GM11168 (cell line): ENCODE data around the gene CFAP157.

Experiments
- in situ Hi-C: fragments of 300-500 bp; cut with MboI; formaldehyde crosslinking; loops from one replicate; pipeline ENCODE4 v1.12.0; 2022; ENCODE audit warnings: low sequenced_read_pairs; ENCODE audit not compliant: unreplicated experiment

Gene CFAP157

DNA sequence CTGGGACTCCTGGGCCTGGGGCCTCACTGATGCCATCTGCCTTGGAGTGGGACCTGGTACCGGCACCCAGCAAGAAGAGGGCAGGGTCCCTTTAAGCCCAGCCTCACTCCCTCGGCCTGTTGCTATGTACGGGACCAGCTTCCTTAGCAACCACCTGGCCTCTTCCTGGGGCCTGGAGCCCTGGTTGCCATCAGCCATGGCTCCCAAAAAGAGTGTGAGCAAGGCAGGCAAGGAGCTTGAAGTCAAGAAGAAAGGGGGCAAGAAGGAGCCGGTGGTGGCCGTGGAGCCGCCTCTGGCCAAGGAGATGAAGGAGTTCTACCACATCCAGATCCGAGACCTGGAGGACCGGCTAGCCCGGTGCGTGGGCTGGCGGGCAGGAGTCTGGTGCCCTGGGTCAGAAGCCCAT is at the start of gene CFAP157:
Gene CFAP157, plus strand, starts transcription at position 153 of the 406 bp plus-strand sequence. Its CDS starts 44 bp downstream, at position 197.
- in situ Hi-C loops = no loop called here

GRCh38 chr9:127658428-127658827 is 48.4 kb upstream of the CFAP157 start:
- in situ Hi-C loops = no loop called here

- in situ Hi-C loops = no loop called here
Observed at GRCh38 chr9:127660886-127661741, 45.7 kb upstream of the CFAP157 start.

GRCh38 chr9:127662617-127663016 is 44.2 kb upstream of the CFAP157 start:
- in situ Hi-C loops = no loop called here

DNA sequence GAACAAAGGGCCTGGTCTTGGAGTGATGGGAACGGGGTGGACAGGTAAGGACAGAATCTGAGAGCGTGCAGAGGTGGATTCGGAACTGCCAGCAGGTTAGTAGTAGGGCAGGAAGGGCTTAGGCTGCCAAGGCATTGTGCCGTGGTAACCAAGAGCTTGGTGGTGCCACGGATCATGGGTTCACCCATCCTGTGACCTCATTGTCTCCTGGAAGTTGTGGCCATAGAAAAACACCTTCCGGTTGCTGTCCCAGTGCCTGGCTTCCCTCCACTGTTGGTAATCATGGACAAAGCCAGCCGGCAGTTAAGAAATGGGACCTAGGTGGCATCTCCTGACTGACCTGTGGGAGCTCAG is 42.5 kb upstream of the CFAP157 start:
- in situ Hi-C loops = no loop called here

DNA sequence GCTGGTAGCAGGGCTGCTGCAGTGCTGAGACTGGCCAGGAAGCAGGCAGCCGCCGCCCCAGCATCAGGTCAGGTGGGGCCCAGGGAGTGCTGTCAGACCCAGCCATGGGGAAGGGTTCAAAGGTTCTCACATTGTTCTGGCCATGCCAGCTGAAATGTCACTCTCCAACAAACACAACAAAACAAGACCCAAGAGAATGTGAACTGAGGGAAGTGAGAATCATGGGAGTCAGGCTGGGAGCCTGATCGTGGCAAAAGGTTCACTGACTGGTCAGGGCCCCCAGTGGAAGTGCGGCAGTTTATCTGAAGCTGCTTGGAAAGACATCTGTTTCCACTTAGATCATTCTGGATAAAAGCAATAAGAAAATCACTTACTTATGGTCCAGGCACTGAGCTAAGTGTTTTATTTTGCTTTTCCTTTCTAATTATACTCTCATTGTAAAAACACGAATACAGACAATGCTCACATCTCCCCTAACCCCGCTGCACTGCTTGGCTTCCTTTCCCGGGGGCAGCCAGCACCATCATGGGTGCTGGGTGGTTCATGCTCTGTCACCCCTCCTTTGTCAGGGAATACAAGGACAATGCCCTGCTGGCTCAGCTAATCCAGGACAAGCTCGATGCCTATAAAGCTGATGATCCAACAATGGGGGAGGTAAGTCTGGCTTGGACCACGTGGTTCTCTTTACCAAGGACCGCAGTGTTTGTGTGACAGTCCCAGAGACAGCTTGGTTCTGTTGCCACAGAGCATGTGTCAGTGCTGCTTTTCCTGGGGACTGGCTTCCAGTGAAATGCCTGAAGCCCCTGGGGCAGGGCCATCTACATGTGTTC is 41.9 kb upstream of the CFAP157 start:
- in situ Hi-C loops = no loop called here

DNA sequence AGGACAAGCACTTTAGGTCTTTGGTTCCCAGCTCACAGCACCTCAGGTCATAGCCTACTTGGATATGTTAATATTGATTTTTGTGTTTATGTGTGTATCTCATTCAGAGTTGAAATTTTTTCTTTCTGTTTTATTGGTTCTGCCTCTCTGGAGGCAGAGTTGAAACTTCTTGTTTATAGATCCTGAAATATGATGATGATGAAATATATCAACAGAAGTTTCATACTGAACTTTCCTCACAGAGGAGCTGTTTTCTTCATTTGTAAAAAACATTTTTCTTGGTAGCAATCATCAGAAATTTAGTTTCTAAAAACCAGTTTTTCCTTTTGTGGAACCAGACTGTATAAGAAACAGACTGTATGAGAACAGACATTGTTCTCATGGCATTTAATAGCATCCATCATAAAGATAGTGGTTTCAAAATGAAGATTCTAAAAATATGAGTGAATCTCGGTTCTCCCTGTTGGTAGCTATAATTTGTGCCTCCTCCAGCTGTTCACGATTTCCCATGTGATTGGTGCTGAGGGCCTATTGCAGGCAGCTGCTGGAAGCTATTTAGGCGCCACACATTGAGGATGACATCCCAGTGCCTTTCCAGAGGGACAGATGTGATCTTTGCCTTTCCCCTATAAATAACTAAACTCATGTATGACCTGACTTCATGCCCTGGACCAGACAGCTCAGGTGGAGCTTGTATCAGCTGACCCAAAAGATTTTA is 39.5 kb upstream of the CFAP157 start:
- in situ Hi-C loops = no loop called here

GRCh38 chr9:127667906-127668305 is 38.9 kb upstream of the CFAP157 start:
- in situ Hi-C loops = no loop called here

DNA sequence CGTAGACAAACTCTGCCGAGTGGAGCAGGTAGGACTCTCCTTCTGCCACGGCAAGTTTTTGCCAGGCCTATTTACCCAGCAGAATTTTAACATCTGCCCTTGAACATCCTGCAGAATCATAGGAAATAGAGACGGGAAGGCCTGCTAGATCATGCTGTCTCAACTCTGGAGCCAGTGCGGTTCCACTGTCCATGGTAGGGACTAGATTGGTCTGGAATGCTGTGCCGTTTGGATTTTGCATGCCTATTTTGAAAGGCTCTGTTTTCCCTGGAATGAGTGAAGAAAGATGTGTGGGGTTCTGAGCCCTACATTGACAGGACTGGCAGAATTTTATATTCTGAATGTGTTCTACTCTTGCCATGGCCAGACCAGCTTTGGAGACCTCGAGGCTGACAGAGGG is 33.6 kb upstream of the CFAP157 start:
- in situ Hi-C loops = no loop called here

DNA sequence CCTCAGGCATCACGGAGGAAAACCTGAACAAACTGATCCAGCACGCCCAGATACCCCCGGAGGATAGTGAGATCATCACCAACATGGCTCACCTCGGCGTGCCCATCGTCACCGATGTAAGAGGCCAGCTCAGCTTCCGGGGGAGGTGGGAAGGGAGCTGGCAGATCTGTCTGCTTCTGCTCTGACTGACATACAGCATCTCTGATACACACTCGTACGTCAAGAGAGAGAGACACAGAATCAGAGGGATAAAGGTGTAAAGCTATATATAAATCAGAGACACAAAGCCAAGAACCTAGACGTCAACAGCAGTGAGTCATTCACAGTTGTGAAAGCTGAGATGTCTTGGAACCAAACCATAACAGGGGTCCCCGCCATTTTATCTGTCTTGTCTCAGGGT is 30.1 kb upstream of the CFAP157 start:
- in situ Hi-C loops = no loop called here

- in situ Hi-C loops = no loop called here
Observed at GRCh38 chr9:127679506-127679905, 27.3 kb upstream of the CFAP157 start.

- in situ Hi-C loops = no loop called here
Observed at GRCh38 chr9:127680226-127680625, 26.6 kb upstream of the CFAP157 start.

DNA sequence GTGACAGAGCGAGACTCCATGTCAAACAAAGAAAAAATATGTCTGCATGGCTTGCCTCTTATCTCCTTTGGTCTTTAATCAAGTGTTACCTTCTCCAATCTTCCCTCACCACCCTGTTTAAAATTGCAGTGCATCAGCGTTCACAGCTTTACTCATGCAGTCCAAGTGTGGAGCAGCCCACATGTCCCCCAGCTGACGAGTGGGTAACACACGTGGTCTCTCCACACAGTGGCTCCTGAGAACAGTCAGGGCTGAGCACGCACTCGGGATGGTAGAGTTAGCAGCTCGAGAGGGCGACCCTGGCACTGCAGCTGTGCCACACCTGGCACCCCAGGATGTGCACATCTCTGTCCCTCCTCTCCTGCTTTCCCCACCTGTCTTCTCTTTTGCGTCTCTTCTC is 25.9 kb upstream of the CFAP157 start:
- in situ Hi-C loops = no loop called here

DNA sequence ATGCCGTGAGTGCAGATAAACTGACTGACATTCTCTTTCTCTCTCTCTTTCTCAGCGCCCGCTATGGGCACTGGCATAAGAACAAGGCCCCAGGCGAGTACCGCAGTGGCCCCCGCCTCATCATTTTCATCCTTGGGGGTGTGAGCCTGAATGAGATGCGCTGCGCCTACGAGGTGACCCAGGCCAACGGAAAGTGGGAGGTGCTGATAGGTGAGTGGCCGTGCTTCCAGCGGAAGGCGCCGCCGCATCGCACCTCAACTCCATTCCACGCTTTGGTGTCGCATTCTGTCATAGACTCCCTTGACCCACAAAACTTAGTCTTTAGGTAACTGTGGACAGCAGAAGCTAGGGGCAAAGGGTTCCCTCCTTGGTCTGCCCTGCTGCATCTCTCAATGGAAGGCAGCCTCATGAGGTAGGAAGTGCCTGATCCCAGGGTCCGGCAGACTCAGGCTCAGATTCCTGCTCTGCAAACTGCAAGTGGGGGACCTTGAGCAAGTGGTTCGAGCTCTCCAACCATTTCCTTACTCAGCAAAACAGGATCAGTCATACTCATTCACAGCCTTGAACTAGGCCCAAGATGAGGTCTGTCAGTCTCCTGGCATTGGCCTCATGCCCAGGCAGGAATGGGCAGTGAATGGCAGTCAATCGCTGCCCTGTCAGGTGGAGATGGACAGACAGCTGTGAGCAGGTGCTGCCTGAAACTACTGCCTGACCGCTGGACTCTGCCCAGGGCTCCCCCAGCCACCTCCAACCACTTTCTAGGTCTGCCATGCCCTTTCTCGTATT is 24.2 kb upstream of the CFAP157 start:
- in situ Hi-C loops = no loop called here

GRCh38 chr9:127683723-127684122 is 23.1 kb upstream of the CFAP157 start:
- in situ Hi-C loops = no loop called here

GRCh38 chr9:127684576-127684975 is 22.2 kb upstream of the CFAP157 start:
- in situ Hi-C loops = no loop called here

- in situ Hi-C loops = no loop called here
Observed at GRCh38 chr9:127686461-127687393, 20.1 kb upstream of the CFAP157 start.

DNA sequence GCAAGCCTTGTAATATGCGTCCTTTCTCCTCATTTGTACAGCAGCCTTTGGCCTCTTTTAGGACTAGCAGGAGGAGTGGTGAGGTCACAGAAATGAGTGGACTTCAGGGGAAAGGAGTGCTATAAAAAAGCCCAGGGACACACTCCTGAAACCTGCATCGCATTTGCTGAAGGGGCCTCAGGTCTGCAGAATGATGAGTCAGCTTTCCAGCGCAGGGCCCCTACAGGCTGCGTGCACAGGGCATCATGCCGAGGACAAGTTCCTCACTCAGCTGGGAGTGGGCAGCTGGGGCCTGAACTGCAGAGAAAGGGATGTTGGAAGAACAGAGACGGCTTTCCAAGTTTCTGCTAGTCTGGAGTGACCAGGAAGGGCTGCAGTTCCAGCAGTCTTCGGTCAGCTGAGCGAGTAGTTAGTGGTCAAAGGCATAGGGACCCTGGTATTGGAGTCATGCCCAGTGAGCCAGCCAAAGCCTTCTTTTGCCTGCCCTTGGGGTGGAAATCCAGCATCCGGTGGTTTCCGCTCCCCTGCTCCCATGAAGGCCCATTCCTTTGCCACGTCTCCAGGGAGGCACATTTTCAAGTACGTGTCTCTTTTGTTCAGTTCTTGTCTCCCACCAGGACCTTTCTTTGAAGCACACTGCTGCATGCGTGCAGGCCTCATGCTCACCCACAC is 17.3 kb upstream of the CFAP157 start:
- in situ Hi-C loops = no loop called here
